ENCODE results near the gene LHX8.
"Not testable (repeated sequence)": the region's sequence is repeated elsewhere in the genome, so short reads cannot be mapped to it uniquely, and the experiment has no call there.

The LHX8 gene

DNA sequence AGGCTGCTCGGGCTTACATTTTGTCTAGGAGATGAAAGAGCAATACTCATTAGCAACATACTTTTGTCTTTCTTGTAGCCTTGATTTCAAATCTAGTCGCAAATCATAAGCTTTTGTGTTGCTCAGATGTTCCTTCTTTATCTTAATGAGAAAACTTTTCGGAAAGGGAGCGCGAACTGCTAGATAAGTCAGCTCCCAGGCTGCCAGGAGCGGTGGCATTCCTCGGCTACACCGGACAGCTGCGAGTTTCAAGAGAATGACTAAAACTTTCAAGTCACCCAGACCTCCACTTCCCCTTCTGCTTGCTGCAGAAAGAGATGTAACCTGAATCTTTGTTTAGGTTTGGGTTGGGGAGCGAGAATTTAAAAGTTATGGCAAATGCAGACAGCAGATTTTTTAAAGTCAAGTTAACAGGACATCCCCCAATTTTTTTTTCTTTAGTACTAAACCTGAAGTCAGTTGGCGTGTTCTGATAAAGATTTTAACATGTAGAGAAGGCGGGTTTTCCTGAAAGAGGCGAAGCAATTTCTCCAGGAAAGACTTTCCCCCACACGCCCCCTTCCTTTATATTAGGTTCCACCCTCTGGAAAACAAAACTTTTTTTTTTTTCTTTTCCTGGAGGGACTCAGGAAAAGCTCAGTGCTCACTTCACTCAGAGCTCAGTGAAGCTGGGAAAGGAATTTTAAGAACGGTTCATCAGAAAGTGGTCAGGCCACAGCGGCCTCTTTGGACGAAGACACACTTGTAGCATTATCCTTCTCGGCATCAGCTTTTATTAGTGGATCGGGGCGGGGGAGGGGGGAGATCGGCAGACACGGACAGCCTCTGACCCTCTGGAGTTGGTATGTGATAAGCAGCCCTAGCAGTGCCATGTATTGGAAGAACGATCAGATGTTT, at the start of gene LHX8:
TSS of gene LHX8 (plus strand) at position 639 of the 897 bp plus-strand sequence. CDS start 2,227 bp downstream, outside the sequence.
- no peak for DNase-seq

DNA sequence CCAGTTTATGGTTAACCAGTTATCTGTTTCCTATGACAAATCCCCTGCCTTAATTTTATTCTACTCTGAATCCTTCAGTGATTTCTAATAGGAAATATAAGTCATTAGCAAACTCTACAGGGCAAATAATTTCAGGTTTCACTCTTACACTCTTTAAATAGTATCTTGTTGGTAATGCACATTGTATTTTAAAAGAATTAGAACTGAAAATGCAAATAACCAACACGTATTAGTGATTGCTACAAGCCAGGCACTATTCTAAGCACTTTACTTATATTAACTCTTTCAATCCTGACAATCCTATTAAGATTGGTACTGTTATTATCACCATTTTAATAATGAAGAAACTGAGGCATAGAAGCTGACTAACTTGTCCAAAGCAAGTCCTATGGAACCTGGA, 48.3 kb upstream of the LHX8 start:
- DNase-seq, result no peak

DNA sequence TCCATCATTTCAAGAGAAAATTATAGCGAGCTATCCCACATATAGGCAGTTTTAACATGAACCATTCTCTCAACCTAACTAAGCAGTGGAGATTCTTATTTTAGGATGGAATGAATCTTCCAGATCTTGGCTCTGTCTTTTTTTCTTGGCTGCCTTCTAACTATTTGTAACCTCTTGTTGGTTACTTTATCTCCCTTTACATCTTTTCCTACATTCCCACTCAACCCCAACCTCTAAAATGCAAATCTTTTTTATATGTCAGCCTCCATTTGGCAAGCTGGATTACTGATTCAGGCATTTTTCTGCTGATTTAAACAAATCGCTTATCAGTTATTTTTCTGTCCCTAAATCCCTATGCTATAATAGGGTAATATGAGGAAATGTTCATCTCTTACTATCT, 46.9 kb upstream of the LHX8 start:
- DNase-seq, result no peak

DNA sequence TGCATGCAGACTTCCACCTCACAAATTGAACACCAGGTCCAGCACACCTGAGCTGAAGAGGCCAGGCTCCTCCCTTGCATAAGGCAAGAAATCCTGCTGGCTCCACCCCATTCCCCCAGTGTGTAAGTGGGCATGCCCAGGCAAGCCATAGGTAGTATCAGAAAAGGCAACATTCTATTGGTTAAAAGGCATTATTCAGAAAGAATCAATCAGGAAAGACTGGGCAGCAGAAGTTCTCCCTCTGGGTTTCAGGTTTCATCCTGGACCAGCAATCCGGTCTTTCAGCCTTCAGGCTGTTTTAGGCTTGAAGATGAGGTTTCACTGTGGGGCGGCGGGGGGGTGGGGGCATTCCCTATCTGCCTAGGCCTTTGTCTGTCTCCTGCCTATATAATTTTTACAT, 42.0 kb upstream of the LHX8 start:
- no peak for DNase-seq

DNA sequence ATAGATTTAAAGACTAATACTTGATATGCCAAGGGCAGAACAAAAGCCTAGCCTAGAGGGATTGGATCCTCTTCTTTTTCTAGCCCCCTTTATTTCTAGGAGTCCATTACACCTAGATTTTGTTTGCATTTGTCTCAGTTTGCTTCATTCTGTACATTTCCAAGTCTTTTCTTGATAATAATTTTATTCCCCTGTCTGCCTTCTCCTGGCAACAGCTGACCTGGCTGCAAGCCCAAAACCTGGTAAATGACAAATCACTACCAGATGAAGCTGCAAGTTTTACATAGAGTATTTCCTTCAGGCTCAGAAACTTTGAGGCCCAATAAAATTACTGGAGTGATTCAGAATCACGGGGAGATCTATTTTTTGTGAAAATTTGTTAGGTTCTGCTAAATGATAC, 36.5 kb upstream of the LHX8 start:
- no peak for DNase-seq

DNA sequence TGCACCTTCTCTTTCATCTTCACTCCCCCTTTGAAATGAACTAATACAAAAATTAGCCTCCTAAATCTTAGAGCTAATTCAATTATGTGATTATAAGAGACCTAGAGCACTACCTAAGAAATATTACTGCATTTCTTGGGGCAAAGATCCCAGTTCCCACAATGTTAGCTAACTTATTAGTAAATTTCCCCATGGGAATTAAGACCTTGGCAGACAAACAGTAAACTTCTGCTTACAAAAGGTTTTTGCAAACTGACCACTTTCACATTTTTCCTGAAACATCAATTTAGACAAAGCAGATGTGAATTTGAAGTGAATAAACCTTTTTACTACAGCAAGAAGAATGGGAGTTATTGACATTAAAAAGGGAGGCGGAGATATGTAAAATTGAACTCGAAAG, 34.6 kb upstream of the LHX8 start:
- DNase-seq, result no peak

DNA sequence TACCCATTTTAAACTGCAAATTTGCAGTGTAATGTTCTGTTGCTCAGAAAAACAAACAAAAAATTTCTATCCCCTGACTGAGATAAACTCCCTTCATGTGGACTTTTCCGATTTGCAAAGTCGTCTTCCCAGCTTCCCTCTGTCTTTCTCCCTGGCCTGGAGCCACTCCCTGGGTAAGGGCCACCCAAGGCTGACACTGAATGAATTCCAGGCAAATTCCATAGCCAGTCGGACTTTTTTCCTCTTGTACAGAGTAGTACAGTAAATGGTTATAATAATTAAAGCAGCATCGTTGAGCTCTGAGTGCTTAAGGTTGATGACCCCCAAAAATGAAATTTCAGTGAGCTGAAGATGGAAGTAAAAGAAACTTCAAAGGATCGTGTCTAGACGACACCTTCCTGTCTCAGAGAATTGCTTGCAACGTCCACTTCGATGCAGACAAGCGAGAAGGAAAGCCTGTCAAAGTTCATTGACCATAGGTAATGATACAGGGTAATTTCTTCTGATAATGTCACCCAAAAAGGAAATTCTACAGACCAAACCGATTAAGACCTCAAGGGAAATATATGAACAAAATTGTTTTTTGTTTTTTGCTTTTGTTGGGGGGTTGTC, 33.6 kb upstream of the LHX8 start:
- DNase-seq, result no peak

DNA sequence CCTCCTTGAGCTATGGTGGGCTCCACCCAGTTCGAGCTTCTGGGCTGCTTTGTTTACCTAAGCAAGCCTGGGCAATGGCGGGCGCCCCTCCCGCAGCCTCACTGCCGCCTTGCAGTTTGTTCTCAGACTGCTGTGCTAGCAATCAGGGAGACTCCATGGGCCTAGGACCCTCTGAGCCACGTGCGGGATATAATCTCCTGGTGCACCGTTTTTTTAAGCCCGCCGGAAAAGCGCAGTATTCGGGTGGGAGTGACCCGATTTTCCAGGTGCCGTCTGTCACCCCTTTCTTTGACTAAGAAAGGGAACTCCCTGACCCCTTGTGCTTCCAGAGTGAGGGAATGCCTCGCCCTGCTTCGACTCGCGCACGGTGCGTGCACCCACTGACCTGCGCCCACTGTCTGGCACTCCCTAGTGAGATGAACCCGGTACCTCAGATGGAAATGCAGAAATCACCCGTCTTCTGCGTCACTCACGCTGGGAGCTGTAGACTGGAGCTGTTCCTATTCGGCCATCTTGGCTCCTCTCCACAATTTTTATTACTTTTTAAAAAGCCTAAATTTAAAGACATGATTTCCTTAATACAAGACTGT, 21.7 kb upstream of the LHX8 start:
- not testable (repeated sequence) for DNase-seq

DNA sequence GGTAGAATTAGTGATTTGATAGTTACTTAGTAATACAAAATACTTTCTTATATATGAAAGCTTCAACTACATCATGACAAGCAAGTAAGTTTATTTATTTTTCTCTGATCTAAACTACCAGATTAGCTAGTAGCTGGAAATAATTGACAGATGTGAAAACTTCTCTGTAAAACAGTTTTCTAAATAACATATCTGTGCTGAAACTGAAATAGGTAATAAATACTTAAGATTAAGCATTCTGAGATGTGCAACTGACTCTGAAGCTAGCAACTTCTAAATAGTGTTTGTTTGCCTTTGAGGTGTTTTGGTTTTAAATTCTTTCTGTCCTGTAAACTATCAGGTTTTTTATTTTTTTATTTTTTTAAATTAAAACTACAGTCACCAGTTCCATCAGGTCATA, 18.5 kb upstream of the LHX8 start:
- DNase-seq, result no peak

DNA sequence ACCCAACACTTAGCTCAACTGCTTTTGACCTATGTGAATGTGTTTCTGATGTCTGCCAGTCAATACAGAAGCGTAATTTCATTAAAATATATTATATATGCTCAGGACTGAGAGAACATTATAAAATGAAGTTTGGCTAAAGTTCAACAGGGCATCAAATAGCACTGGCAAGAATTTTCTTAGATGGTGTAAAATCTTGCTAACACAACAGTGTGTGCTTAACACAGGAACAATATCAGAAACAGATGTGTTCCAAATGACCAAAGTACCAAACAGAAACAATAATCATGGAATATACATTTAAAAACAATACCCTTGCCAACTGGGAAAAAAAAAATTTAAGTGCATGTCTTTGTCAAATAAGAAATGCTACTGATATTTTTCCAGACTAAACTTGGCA, 10.4 kb upstream of the LHX8 start:
- no peak for DNase-seq

DNA sequence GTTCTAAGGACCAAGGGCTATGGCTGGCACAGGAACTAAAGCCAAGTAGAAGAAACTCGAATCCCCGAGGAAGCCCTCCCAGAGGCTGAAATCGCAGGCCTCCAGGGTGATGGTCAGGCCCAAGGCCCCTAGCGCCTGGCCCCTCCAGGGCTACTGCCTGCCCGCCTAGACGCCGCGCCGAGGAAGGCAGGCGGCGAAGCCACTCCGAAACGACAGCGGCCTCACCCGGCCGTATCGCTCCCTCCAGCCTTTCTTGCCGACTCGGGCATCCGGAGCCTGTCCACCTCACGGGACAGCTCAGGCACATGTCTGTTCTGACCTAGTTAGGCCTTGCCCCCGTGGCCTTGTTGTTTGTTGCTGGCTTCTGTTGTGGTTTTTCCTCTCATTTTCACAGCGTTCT, 9.7 kb upstream of the LHX8 start:
- DNase-seq, result no peak

DNA sequence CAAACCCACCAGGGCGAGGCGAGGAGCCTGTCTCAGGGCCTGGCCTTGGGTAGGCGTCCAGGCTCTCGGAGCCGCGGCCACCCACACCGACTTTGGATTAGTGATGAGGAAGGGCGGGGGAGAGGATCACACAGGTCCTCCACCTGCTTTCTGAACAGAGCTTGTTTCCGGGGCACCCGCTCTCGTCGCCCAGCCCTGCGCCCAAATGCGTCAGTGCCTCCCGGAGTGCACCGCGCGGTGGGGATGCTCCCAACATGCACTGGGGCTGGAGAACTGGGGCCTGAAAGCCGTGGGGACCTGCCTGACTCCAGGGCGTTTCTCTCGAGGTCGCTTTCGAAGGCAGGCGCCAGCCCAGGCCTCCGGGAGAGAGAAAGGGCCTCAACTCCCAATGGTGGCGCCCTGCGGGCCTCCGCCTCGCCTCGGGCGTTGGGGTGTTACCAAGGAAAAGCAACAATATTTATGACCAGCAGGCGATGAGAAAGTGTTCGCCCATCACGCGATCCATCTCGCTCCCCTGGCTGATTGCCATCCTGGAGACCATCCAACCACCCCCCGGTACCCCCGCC, 8.9 kb upstream of the LHX8 start:
- DNase-seq, result no peak

DNA sequence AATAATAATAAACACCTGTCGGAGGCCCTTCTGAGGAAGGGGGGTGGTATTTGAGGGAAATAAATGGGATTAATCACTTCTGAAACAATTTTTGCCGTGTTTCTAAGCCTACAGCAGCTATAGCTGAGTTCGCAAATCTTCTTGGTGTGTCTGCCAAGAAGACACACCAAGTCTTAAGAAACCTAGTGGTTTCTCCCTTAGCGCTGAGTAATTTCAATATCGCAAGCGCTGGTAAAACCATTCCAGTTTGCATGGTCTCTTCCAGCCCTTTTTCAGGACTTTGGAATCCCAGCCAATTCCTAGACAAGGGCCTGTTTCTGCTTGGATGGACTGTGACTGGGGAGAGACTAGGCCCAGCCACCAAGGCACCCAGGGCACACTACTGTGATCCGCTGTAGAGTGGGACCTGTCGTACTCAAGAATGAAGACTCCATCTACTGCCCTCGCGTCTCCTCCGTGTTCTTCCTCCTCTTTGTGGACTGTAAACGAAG, 7.5 kb upstream of the LHX8 start:
- DNase-seq, result no peak

DNA sequence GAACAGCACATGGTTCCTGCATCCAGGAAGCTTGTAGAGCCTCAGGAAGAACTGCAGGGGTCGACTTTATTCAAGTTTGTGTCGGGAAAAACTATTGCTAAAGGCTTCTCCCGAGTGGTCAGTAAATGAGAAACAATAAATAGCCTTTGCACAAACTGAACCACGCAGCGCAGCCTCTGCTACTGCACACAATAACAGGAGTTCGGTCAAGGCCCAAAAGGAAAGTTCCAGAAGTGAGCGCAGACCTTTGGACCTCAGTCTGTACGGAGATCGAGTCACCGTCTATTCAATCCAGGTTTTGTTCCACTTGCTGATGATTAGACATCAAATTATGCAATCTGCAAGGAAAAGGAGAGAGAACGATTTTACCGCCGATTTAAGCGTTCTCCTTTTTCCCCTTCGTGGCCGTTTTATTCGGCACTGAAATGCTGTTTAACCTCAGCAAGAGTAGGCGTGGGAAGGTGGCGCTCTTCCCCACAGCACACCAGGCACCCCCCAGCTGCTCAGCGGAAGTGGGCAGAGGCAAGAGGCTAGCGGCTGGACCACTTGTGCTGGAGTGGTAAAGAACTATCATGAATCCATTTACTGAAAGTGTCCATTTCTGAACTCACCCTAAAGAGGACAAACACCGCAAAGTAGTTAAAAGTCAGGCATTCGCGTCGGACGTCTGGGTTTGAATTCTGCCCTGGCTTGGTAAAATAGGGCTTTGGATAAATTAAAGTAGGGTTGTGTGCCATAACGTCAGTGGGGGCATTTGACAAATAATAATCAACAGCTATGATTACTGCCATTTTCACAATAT, 6.1 kb upstream of the LHX8 start:
- DNase-seq, result no peak

DNA sequence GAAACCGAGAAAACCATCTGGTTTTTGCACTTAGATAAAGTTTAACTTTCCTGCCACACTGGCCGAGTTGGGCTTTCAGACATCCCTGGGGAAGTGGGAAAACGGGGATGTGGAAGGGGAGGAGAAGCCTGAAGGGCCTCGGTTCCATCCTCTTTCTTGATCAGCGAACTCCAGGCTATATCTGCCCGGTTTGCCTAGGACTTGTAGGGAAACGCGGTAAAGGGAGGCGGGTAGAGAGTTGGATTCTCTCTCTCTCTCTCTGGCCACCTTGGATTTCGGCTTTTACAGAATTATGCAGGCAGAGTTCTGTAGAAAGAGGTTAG, 4.6 kb upstream of the LHX8 start:
- no peak for DNase-seq

DNA sequence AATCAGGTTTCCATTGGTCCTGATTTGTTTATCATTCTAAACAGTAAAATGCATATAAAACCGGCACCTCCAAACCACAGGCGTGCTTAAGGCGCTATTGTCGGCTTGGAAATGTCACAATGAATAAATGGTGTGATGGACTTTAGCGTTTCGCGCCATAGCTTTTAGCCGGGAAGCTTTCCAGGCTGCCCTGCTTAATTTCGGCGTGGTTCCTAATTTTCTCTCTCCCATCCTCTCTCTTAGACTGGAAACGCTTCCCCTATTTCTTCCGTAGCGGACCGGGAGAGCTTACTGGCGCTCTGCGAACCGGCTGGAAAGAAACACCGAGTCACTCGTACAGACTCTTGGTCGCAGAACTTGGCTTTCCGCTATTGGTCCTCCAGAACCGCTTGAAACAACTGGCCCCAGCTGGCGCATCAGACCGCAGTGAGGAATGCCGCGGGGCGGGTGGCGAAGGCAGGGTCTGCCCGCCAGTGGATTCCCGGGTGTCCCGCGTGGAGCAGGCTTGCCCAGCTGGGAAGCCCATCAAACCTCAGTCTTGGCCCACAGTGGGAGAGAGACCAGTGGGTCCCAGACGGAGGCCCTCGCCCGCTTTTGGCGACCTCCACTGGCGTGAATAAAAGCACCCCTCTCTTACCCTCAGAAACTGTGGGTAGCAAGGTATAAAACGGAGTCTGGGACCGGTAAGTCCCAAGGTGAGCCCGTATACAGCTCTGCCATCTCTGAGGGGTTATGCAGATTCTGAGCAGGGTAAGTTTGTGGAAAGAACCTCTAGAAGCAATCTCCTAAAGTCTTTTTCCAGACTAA, 4.0 kb upstream of the LHX8 start:
- DNase-seq, result no peak

DNA sequence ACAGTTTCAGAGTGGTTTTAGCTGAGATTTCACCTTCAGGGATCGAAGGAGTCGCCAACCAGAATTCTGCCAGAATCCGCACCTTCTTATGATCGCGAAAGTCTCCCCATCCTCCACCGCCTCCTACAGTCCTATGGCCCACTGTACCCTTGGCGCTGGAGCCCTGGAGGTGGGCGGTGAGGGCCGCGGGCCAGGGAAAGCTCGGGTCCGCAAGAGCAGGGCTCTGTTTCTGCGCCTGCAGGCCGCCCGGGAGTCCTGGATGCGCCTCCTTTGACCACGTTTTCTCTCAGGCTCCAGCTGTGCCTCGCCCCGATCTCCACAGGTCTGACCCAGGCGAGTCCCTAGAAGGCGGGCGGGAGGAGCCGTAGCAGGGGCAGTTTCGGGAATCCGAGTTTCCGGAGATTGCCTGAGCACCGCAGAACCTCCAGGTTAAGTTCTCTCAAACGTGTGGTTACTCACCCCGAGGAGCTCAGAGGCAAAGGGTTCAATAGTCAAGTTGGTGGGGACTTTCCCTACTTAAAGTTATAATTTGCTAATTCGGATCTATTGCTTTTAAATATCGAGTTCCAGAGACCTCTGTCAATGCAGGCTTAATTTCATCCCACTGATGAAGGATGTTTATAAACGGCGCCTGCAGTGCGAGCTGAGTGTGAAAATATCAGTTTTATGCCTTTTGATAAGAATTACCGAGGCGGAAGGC, 3.2 kb upstream of the LHX8 start:
- no peak for DNase-seq

DNA sequence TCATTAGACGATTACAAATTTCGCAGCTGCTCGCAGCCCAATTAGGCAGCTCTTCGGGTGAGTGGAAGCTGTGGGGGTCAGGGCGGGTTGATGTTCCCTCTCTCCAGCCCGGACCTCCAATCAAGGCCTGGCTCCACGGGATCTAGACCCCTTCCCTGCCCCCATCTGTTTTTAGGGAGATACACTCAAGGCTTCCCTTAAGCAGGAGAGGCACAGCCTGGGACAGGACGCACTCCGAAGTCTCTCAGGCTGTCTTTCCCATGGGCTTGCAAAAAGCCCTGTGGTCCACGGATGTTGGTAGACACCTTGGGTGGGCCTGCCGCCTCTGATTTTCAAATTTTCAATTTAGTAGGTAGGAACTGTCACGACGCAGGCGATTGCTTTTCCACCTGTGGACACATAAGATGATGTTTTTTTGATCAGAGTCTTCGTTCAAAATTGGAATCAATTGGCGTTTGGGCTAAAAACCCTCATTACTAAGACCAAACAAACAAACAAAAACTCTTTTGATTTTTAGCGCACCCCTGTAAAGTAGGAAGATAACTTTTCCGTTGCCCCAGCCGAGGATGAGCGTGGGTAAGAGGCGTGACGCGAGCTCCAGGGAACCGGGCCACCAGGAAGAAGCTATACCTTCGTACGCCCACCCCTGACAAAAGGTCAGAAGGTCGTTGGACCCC, 2.5 kb upstream of the LHX8 start:
- DNase-seq, result no peak

DNA sequence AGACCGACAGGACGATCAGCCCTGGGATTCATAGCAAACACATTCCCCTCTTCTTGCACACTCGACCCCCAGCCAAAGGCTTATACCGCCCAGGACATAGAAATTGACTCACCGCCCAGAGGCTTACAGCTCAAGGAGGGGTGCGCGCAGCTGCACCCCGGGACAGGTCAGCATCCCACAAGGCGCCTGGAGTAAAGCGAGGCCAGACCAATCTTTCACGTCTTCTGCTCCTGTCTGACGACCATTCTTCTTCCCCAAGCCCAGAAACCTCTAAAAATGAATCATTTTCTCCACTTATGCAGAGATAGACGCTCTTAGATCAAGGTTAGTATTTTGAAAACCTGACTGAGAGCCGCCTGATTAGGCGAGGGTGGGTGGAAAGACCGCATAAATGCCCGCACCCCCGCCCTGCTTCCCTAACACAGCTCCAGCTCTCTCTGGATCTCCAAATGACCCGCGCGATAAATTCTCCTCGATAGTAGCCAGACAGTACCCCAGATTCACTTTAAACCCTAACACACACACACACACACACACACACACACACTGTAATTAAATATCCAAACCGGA, 1.9 kb upstream of the LHX8 start:
- no peak for DNase-seq

DNA sequence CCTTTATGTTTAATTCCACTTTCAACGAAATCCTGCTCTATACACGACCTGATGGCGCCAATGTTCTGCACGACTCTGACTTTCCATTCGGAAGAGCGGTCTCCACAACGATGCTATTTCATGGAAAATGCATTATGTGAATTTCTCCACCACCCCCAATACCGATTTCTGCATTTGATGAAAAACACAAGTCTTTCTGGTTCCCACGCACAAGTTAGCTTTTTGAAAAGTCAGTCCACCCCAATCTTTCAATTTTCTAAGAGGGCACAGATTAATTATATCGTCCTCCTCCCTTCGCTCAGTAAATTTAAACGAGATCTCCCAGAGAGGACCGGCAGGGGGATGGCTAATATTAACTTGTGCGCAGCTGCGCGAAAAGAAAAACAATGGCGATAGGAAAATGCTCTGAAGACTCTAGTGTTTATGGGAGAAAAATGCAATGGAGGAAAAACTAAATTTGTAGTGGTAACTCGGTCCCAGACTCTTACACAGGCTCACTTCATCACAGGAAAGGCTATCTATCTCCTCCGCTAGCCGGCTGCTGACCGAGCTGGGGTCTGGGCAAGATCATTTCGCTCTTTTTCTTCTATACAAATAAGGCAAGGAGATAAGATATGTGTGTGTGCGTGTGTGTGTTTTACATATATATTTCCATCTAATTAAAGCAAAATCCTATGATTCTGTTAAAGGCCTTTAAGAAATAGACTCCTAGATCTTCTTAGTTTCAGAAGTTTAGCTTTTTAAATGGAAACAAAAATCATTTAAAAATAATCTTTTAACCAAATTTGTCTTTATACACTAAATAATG, 1.2 kb upstream of the LHX8 start:
- no peak for DNase-seq
